HepG2 (cell line): ENCODE results near the gene C7orf57. TPM values are rescaled to one million over a fixed set of nuclear protein-coding genes. Genes with fewer than 3 reads are reported as not detected.

Experiments
- HMGA1 ChIP-seq: sonication (generic); formaldehyde crosslinking; conservative IDR thresholded peaks from 2 replicates; pipeline ENCODE4 v1.4.0; 2020; ENCODE audit warnings: missing genetic modification reagents
- KIAA2018 ChIP-seq: sonication (generic); formaldehyde crosslinking; IDR thresholded peaks from 2 replicates; pipeline ENCODE4 v1.5.0; 2020; ENCODE audit warnings: mild to moderate bottlenecking, missing genetic modification reagents, borderline replicate concordance
- MLXIP ChIP-seq: sonication (generic); formaldehyde crosslinking; IDR thresholded peaks from 2 replicates; pipeline ENCODE4 v1.9.0; 2021; ENCODE audit warnings: missing genetic modification reagents, borderline replicate concordance
- MZF1 ChIP-seq: sonication (generic); formaldehyde crosslinking; IDR thresholded peaks from 2 replicates; pipeline ENCODE4 v1.8.1; 2023; ENCODE audit warnings: mild to moderate bottlenecking, missing genetic modification reagents, borderline replicate concordance
- NCOR1 ChIP-seq: fragments of 200-600 bp; sonication (generic); IDR thresholded peaks from 2 replicates; pipeline ENCODE4 v1.7.0; 2017; ENCODE audit warnings: antibody characterized with exemption, low read length, borderline replicate concordance
- POLR2AphosphoS5 ChIP-seq: IDR thresholded peaks from 2 replicates; pipeline ENCODE4 v1.6.1; 2012; ENCODE audit warnings: low read depth, low read length
- SNRNP70 ChIP-seq: fragments of 200-400 bp; formaldehyde crosslinking; IDR thresholded peaks from 2 replicates; pipeline ENCODE4 v1.6.1; 2017; ENCODE audit warnings: mild to moderate bottlenecking, low read depth, low read length, moderate library complexity
- SRSF9 ChIP-seq: fragments of 200-400 bp; formaldehyde crosslinking; IDR thresholded peaks from 2 replicates; pipeline ENCODE4 v1.6.1; 2018; ENCODE audit warnings: borderline replicate concordance, mild to moderate bottlenecking, low read depth, low read length; ENCODE audit not compliant: insufficient read depth, poor library complexity, severe bottlenecking
- THRA ChIP-seq: sonication (generic); formaldehyde crosslinking; IDR thresholded peaks from 2 replicates; pipeline ENCODE4 v1.4.0; 2020; ENCODE audit warnings: missing genetic modification reagents, borderline replicate concordance
- ZBTB14 ChIP-seq: sonication (generic); formaldehyde crosslinking; IDR thresholded peaks from 2 replicates; pipeline ENCODE4 v1.4.0; 2020; ENCODE audit warnings: missing genetic modification reagents
- ZNF280B ChIP-seq: sonication (generic); formaldehyde crosslinking; IDR thresholded peaks from 2 replicates; pipeline ENCODE4 v1.5.0; 2020; ENCODE audit warnings: missing genetic modification reagents, mild to moderate bottlenecking, borderline replicate concordance
- polyA plus RNA-seq, 8 experiments: library from polyadenylated mRNA; depleted of rRNA in 3 of 8; stranded (reverse) in 7 of 8; unstranded in 1 of 8; fragments of >200 nt; fragmentation: Illumina TruSeq in 4 of 8; extraction: Trizol in 4 of 8; gene quantifications; 2 replicates each; pipeline versions ENCODE4 v1.2.1 to v1.2.3, GENCODE V29; 2011 to 2016; ENCODE audit warnings: low read depth in 4 of 8, missing spikeins in 1 of 8, mixed read lengths in 1 of 8; ENCODE audit not compliant: insufficient read depth in 1 of 8
- total RNA-seq, 5 experiments: library from RNA; depleted of rRNA; stranded (reverse); fragments of >200 nt; fragmentation: Illumina TruSeq; extraction: Trizol; gene quantifications; 2 replicates each; pipeline ENCODE4 v1.2.3, GENCODE V29; 2016; ENCODE audit warnings: low read depth in 1 of 5

The C7orf57 gene
- total and polyA plus RNA-seq, 2 of the 13 experiments (the other 11 are each of a cell fraction or from before 2014, with no cell fraction given) = not detected

- no peak for TF ChIP-seq ZBTB14 (CRISPR knock-in tag)
- TF ChIP-seq MZF1 (CRISPR knock-in tag) = no peak
- peak; percentile 14; the same call in 1 of the 2 replicates for TF ChIP-seq NCOR1
- TF ChIP-seq KIAA2018 (CRISPR knock-in tag) = no peak
- TF ChIP-seq THRA = no peak
- no peak for TF ChIP-seq HMGA1 (CRISPR knock-in tag)
- no peak for TF ChIP-seq SNRNP70
- TF ChIP-seq POLR2AphosphoS5 = peak; percentile 42; the same call in 1 of the 2 replicates
- TF ChIP-seq MLXIP = no peak
- no peak for TF ChIP-seq ZNF280B (CRISPR knock-in tag)
- TF ChIP-seq SRSF9 = no peak
Observed at GRCh38 chr7:48088559-48089045, 53.3 kb downstream of the C7orf57 start (continued).
